Activated CD4-positive, alpha-beta T cell treated with anti-CD3 and anti-CD28 coated beads, Interleukin-2, Interleukin-6, amounts not matched to agents 100 ng/mL and 50 ng/mL, durations not matched to agents 16 hours and 8 hours (primary cell): ENCODE data around the gene CLOCK.

Experiments
- DNase-seq: peaks from one replicate; pipeline ENCODE4 v3.0.0-alpha.2; 2020

Gene CLOCK

DNA sequence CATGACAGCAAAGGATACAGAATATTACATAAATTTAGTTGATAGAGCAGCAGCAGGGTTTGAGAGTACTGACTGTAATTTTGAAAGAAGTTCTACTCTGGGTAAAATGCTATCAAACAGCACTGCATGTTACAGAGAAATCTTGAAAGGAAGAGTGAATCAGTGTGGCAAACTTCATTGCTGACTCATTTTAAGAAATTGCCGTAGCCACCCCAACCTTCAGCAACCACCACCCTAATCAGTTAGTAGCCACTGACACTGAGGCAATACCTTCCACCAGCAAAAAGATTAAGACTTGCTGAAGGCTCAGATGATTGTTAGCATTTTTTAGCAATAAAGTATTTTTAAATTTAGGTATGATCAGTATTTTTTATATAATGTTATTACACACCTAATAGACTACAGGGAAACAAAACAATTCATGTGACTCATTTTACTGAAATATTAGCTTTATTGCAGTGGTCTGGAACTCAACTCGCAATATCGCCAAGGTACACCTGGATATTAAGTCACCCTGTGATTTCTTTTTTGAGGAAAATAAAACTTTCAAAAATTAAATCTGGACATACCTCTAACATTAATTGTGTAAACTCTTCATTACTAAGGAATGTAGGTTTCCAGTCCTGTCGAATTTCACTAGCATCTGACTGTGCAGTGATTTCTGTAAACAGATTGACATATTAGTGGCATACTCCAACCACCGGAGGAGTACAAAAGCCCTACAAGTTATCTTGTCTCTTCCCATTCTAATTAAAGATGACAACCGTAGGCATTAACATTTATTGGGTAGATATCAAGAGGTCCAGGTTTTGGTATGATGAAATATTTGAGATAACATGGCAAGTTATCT lies 71.1 kb downstream of the CLOCK start:
- DNase-seq: peak; percentile 76

DNA sequence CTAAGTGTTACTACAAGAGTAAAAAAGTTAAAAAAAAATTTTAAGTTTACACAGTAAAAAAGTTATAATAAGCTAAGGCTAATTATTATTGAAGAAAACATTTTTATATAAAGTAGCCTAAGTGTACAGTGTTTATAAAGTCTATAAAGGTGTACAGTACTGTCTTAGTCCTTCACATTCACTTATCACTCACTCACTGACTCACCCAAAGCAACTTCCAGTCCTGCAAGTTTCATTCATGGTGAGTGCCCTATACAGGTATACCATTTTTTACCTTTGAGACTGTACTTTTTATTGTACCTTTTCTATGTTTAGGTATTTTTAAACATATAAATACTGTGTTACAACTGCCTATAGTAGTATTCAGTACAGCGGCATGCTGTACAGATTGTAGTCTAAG lies 76.7 kb downstream of the CLOCK start:
- DNase-seq: no peak

DNA sequence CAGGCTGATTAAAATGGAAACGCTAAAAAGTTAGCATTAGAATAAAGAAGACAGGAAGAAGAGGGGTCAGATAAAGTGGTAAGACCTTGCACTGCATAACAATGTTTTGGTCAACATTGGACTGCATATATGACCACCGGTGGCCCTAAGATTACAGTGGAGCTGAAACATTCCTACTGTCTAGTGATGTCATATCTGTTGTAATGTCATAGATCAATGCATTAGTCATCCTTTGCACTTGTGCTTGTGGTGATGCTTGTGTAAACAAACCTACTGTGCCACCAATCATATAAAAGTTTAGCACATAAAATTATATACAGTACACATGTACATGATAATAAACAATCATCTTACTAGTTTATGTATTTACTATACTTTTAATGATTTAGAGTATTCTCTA lies 78.0 kb downstream of the CLOCK start:
- no peak for DNase-seq

DNA sequence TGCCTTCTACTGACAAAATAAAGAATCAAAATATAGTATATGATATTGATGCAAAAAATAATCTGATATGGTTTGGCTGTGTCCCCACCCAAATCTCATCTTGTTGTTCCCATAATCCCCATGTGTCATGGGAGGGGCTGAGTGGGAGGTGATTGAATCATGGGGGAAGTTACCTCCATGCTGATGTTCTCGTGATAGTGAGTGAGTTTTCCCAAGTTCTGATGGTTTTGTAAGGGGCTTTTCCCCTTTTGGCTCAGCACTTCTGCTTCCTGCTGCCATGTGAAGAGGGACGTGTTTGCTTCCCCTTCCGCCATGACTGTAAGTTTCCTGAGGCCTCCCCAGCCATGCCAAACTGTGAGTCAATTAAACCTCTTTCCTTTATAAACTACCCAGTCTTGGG lies 80.7 kb downstream of the CLOCK start:
- no peak for DNase-seq

DNA sequence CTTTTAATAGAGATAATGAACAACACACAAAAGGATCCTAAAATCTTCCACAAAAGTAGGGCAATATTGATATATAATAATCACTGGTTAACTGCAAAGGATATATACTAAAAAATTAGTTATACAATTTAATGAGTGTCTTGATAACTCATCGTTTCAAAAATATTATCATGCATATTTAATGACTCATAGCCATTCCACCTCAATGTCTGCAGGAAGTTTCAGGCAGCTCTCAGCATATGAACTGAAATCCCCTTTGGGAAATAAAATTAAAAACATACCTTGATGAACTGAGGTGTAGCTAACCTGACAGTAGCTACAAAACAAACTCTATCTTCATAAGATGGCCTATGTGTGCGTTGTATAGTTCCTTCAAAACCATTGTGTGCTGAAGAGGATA lies 88.1 kb downstream of the CLOCK start:
- no peak for DNase-seq

DNA sequence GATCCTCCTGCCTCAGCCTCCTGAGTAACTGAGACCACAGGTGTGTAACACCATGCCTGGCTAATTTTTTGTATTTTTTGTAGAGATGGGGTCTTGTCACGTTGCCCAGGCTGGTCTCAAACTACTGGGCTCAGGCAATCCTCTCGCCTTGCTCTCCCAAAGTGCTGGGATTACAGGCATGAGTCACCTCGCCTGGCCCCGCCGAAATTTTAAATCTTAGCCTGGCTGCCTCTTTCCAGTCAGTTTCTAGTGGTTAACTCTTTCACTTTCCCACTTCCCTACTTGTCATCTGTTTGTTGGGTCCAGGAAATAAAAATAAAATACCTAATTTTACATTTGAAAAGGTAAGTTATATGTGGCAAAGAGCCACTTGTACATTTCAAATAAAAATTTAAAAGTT lies 88.5 kb downstream of the CLOCK start:
- no peak for DNase-seq

DNA sequence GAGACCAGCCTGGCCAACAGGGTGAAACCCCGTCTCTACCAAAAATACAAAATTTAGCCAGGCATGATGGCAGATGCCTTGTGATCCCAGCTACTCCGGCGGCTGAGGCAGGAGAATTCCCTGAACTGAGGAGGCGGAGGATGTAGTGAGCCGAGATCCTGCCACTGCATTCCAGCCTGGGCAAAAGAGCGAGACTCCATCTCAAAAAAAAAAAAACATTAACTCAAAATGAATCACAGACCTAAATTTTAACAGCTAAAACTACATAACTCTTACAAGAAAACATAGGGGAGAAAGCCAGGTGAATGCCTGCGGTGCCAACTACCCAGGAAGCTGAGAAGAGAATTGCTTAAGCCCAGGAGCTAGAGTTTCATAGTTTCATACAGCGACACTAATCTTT lies 96.1 kb downstream of the CLOCK start:
- no peak for DNase-seq

DNA sequence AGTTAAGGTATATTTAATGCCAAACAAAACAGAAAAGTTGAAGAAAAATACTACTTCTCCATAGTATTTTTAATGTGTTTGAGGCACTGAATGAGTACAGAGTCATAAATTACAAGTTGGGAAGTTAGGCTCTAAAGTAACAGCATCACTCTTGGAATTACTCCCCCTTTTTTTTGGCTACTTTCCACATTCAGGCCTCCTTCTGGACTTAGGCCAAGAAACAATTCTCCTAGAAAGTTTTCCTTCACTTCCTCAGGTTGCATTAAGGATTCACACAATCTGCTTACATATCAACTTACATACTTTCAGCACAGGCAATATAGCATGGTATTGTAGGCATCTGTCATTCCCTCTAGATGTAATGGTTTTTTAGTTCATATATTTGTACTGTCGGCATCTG lies 98.9 kb downstream of the CLOCK start:
- DNase-seq: no peak

DNA sequence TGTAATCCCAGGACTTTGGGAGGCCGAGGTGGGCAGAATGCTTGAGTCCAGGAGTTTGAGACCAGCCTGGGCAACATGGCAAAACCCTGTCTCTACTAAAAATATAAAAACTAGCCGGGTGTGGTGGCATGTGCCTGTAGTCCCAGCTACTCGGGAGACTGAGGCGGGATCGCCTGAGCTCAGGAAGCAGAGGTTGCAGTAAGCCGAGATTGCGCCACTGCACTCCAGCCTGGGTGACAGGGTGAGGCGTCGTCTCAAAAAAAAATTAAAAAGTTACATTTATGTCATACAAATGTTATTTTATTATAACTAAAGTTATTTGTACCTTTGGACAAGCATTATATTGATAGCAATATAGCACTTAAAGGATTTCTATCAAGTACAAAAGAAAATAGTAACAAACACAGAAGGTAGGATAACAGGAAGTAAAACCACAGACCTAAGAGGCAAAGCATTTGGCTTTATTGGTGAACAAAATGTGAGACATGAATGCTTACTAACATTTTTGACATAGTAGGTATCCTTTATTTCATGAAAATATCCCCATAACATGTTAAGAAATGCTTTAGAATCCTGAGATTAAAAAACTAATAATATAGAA lies 99.5 kb downstream of the CLOCK start:
- DNase-seq: no peak

DNA sequence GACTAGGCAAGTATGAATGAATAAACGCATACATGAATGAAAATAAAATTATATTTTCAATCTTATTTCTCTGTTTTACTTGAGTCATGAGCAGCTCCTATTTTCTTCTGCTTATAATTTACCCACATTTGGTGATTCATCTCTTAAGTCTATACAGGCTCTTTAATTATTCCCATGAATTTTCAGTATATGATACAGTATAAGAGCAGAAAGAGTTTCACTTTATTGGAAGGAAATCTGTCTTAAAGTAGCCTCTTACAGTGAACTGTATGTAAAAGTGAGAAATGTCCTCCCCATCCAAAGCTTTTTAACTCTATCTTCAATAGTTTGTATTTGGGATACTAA lies 100.2 kb downstream of the CLOCK start:
- no peak for DNase-seq

DNA sequence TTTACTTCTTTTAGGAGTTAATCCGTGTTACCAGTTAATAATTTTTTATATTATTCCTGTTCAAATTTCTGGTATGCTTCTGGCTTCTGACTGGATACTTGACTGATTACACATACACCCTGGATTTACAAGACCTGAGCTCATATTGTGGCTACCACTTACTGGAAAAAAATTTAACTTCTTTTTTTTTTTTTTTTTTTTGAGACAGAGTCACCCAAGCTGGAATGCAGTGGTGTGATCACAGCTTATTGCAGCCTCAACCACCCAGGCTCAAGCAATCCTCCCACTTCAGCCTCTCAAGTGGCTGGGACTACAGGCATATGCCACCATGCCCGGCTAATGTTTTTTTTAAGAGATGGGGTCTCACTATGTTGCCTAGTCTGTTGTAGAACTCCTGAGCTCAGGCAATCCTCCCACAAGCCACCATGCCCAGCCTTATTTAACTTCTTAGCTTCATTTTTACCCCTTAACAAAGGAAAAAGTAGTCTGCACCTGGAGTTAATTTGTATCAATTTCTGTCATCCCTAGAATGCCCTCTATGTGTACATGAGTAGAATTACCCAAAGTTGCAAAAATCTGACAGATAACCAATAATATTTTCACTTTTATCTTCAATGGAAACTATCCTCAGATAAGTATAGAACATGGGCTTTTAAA lies 100.7 kb downstream of the CLOCK start:
- no peak for DNase-seq

DNA sequence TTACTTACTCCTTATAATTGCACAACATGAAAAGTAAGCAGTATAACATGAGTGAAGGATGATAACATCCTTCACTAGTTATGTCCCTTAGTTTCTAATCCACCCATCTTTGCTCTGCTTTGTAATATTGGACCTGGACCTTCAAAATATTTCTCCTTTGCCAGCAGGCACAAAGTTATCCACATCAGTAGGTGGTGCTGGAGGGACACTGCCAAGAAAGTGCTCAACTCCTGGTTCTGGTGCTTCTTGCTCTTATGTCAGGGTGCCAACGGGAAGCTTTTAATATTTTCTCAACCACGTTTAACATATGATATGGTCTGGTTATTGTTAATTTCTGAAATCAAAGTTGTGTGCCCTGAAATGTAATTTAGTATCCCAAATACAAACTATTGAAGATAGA lies 101.9 kb downstream of the CLOCK start:
- no peak for DNase-seq

DNA sequence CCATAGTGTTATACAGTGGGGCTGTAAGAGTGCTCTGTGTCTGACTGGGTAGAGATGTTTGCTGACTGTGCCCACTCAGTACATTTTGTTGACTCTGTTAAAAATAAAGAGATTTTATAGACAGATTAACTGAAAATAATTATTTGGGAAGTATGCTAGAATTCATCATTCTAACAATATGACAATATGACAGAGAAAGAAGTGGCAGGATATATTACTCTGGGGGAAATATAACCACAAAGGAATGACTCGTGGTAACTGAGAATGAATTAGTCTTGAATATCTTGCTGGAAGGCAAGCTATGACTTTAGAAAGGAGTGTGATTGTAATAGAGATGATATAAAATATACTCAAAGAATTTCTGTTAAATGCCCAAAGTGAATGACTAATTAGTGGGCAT lies 104.2 kb downstream of the CLOCK start:
- DNase-seq: no peak

DNA sequence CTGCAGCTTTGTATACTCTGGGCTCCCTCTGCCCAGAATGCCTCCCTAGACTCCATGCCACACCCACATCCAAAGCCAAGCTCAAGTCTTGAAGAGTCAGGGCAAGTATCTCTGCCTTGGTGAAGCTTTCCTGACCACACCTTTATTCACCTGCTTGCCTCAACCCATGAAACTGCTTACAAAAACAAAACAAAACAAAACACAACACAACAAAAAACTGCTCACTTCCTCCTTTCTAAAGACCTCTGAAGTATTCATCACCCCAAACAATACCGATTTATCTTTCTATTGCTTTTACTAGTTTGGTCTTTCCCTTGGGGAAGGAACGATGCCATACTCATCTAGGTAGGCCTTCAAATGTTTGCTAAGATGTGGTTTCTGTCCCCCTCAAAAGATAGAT lies 105.9 kb downstream of the CLOCK start:
- no peak for DNase-seq

DNA sequence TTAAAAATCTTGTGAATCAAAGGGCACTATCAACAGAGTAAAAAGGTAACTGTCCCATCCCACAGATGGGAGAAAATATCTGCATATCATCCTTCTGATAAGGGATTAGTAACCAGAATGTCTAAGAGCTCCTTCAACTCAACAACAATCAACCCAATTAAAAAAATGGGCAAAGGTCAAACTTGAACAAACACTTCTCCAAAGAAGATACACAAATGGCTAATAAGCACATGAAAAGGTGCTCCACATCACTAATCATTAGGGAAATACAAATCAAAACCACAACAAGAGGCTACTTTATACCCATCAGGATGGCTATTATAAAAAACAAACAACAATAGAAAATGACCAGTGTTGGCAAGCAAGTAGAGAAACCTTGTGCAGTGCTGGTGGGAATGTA lies 107.7 kb downstream of the CLOCK start:
- DNase-seq: no peak

DNA sequence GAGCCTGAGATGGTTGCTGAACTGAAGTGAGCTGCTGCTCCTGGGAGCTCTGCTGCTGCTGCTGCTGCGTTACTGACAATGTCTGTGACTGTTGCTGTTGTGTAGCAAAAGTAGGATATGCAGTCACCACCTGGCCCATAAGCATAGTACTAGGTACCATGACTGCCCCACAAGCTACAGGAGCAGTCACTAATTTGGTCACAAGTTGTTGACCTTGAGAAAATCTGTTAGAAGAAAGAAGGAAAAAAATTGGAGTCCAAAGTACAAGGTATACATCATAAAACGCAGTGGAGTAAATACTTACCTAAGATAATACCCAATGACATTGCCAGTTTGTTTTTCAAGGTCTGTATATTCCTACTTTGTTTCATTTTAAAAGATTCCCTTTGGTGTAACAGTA lies 108.4 kb downstream of the CLOCK start:
- DNase-seq: no peak

DNA sequence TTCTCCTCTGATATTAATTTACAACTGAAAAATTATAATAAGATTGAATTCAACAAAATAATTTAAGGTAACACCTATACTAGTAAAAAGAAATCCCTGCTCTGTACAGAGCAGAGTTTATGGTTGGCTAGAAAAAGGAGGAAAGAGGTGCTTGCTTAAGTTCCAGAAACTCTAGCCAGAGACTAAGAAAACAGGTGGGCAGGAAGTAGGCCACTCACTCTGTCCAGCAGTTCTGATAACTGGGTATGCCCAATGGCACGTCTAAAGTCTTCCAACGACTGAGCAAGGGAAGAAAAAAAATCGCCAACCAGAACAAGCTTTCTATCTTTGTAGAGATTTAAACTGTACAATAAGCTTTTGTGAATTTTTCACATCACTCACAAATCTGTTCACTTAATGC lies 108.9 kb downstream of the CLOCK start:
- DNase-seq: no peak

DNA sequence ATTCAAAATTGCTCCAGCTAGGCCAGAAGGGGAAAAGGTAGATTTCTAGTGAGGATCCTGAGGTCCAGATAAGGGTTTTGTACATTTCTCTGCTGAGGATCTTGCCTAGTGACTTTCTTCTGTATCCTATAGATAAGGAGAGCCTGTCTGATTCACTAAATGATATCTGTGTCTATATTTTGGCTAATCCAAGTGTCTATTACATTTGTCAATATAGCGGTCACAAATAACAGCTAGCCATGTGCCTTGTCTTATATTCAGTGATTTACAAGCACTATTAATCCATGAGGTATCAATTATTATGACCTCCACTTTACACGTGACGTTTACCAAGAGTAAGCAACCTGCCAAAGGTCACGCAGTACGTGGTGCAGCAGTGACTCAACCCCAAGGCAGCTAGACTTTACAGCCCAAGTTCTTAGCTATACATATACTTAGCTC lies 109.3 kb downstream of the CLOCK start:
- no peak for DNase-seq

DNA sequence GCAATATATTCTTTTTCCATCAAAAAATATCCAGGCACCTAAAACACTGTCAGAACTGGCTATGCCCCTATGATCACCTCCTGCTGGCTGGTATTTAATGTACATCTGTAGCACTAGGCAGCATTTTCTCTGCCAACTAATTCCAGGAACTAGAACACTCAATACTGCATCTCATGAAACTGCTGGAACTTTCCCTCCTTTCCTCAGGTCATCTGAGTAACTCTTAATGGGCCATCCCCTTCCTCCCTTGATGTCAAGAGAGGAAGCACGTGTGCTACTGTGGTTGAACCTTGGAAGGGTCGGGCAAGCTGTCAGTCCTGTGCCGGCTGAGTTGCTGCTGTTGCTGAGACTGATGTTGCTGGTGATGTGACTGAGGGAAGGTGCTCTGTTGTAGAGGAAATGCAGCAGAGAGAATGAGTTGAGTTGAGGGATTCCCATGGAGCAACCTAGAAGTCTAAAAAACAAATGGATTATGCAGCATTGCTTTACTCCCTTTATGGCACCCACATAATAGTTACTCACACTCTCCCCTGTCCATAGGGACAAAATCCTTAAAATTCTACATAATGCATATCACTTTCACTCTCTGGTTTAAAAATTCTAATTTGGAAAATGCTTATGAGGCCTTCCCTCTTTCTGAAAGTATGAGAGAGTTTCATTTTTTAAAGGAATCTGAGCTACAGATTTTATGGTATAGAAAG lies 111.4 kb downstream of the CLOCK start:
- DNase-seq: peak; percentile 69

DNA sequence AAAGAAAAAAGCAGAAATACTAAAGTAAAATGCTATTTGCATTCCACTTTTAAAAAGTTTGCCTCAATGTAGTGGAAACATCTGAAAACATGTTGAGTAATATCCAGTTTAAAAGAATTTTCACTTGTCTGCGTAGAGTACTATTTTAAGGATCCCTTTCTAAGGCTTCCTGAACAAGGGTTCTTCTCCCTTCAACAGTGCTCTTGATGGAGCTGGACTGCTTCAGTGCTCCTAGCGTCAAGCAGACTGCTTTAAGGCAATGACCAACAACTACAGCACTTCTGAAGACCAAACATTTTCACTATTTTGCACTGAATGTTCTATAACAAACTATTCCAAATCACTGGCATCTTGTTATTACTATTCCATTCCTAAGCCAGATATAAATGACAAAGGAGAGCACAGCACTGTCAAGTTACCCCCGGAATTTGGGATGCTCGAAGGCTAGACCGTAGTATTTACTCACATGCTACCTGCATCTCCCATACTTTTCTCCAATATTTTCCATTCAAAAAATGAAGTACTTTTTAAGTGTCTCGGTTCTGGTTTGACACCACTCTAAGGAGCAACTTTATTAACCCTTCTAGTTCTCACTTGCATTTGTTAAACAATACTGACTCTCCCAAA lies 114.9 kb downstream of the CLOCK start:
- no peak for DNase-seq

DNA sequence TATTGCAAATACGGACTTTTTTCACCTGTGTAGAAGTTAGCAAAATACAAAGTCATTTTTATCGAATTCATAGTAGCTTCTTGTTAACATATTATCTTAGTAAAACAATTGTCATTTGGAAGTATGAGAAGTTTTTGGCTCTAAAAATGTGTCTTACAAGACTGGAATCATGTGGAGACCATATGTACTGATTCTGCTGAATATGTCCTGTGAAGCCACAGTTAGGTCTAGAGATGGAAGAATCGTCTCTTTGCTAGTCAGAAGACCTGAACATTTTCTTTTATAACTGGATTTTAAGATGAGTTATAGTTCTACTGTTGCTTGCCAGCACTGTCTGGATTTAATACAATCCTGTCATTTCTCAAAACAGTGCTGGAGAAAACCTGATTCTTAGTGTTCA lies 121.9 kb downstream of the CLOCK start:
- DNase-seq: no peak

DNA sequence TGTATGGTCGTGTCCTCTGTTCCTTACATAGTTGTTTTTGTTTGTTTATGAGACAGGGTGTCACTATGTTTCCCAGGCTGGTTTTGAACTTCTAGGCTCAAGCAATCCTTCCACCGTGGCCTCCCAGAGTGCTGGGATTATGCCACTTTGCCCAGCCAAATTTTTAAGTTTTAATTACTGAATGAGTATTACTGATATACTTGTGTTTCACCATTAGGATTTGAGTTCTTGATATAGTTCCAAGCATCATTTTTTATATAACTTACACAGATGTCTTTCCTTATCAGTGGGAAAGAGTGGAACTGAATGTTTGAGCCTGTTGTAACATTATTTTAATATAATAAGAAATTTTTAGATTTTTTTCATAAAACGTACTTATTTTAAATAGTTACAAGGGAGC lies 130.5 kb downstream of the CLOCK start:
- no peak for DNase-seq

DNA sequence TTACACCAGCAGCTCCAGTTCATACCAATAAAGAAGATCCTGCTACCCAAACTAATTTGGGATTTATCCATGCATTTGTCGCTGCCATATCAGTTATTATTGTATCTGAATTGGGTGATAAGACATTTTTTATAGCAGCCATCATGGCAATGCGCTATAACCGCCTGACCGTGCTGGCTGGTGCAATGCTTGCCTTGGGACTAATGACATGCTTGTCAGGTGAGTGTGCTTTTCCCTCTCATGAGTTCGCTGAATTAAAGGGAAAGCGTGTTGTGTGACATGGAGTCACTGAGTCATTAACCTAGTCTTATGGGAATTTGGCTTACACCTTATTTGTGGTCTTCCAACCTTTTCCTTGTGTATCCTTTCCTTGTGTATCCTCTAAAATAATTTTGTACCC lies 135.1 kb downstream of the CLOCK start:
- DNase-seq: no peak
